HepG2 (cell line): ENCODE data around the gene CUL5.

Source experiments
- CTCF ChIP-seq: sonication (generic); formaldehyde crosslinking; IDR thresholded peaks from 2 replicates; pipeline ENCODE4 v1.5.0; 2020; ENCODE audit warnings: mild to moderate bottlenecking, missing genetic modification reagents, moderate library complexity
- ELF1 ChIP-seq: sonication (generic); formaldehyde crosslinking; IDR thresholded peaks from 2 replicates; pipeline ENCODE4 v1.4.0; 2020; ENCODE audit warnings: missing genetic modification reagents
- GABPA ChIP-seq, 2 experiments: IDR thresholded peaks; 2 replicates each; pipeline ENCODE4 v1.6.1; 2011 to 2016; ENCODE audit warnings: low read depth in 2 of 2, low read length in 1 of 2, missing biosample characterization in 1 of 2, missing genetic modification characterization in 1 of 2
- HNF4A ChIP-seq: sonication (generic); formaldehyde crosslinking; IDR thresholded peaks from 2 replicates; pipeline ENCODE4 v1.4.0; 2020; ENCODE audit warnings: missing genetic modification reagents
- MAX ChIP-seq: IDR thresholded peaks from 2 replicates; pipeline ENCODE4 v1.6.1; 2012; ENCODE audit warnings: inconsistent platforms
- MEIS1 ChIP-seq: sonication (generic); formaldehyde crosslinking; IDR thresholded peaks from 2 replicates; pipeline ENCODE4 v1.9.0; 2021; ENCODE audit warnings: mild to moderate bottlenecking, missing genetic modification reagents, moderate library complexity, borderline replicate concordance
- MYC ChIP-seq: sonication (generic); formaldehyde crosslinking; IDR thresholded peaks from 2 replicates; pipeline ENCODE4 v1.9.0; 2021; ENCODE audit warnings: missing genetic modification reagents, borderline replicate concordance
- NCOR1 ChIP-seq: fragments of 200-600 bp; sonication (generic); IDR thresholded peaks from 2 replicates; pipeline ENCODE4 v1.7.0; 2017; ENCODE audit warnings: antibody characterized with exemption, low read length, borderline replicate concordance
- POLR2A ChIP-seq, 2 experiments: IDR thresholded peaks; 2 replicates each; pipeline ENCODE4 v1.6.1; 2011; ENCODE audit warnings: low read depth in 2 of 2, low read length in 2 of 2, mild to moderate bottlenecking in 1 of 2, moderate library complexity in 1 of 2; ENCODE audit not compliant: insufficient read depth in 1 of 2
- ZNF17 ChIP-seq: sonication (generic); formaldehyde crosslinking; IDR thresholded peaks from 2 replicates; pipeline ENCODE4 v1.5.0; 2020; ENCODE audit warnings: mild to moderate bottlenecking, missing genetic modification reagents
- ZNF30 ChIP-seq: sonication (generic); formaldehyde crosslinking; IDR thresholded peaks from 2 replicates; pipeline ENCODE4 v1.5.0; 2020; ENCODE audit warnings: mild to moderate bottlenecking, missing genetic modification reagents

- TF ChIP-seq MYC (CRISPR knock-in tag) (no peak), HNF4A (CRISPR knock-in tag) (no peak), GABPA (IDR thresholded peaks at IDR 0.05; ENCODE audit: low read depth, low read length) (no peak), GABPA (CRISPR knock-in tag; IDR thresholded peaks at IDR 0.05; ENCODE audit: low read depth) (no peak), CTCF (no peak), POLR2A (IDR thresholded peaks at IDR 0.05; ENCODE audit: insufficient read depth in 1 of 2, low read depth in 2 of 2, low read length in 2 of 2) (no peak), MEIS1 (CRISPR knock-in tag) (no peak), ZNF30 (no peak), ELF1 (CRISPR knock-in tag) (no peak), MAX (no peak), NCOR1 (no peak), ZNF17 (CRISPR knock-in tag) (no peak)
These were observed 28.9 kb downstream of the CUL5 start for GRCh38 chr11:108037636-108038035.
